IPS-18c (cell line): Measurements from ENCODE around the gene SASH1.
"Not testable (repeated sequence)": the region's sequence is repeated elsewhere in the genome, so short reads cannot be mapped to it uniquely, and the experiment has no call there.

ENCODE experiments used
- H3K4me3 ChIP-seq: 2 replicates; pipeline ENCODE4 v1.7.0; 2013; ENCODE audit warnings: low read depth, mild to moderate bottlenecking, low read length, moderate library complexity; ENCODE audit not compliant: insufficient read depth
- H3K9me3 ChIP-seq: one replicate; pipeline ENCODE4 v1.6.1; 2013; ENCODE audit warnings: mild to moderate bottlenecking, low read length, moderate library complexity; ENCODE audit not compliant: control insufficient read depth, insufficient read depth

The SASH1 gene

DNA sequence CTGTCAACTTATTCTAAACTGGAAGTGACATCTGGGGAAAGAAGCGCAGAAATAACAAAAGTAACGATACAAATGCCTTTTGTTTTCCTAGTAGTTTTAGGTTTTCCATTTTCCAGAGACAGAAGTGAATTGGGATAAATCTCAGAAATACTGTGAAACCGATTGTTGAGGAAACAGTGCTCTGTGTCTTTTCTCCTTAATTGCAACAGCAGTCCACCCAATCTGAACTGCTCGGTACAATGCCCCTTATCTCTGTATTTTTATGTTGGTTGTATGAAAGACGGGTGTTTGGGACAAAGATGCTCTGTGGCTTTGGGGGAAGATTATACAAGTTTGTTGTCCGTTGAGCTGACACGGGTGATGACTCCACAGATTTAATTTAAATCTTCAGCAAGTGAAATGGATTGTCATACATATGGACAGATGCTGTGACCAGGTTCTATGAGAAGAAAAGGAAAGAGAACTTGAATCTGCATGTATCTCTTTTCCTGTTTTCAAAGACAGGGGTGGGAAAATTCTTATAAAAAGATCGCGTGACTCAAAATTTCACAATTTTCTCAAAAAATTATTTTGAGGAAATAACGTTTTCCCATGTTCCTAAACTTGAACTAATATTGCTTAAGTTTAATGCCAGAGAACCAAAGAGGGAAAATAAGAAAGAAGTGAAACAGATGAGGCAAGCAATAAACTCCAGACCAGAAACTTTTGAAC, 41.2 kb downstream of the SASH1 start:
- Histone ChIP-seq H3K9me3 (peaks cover 4% of the 10 kb centered on the region), H3K4me3 (no peak overlapping the region)

DNA sequence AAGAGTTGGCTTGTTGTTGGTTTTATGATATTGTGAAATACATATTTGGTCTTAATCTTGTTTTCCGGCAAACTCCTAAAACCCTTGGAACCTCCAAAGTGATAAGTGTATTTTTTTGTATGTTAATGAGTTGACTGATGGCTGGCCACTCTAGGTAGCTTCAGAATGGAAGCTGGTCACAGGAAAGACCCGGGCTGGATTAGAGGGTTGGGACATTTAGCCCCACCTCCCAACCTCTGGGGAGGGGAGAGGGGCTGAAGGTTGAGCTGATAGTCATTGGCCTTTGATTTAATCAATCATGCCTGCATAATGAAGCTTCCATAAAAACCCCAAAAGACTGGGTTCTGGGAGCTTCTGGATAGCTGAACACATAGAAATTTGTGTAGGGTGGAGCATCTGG, 42.7 kb downstream of the SASH1 start:
- H3K4me3 ChIP-seq = no peak overlapping the region; the same call in 1 of the 2 replicates
- H3K9me3 ChIP-seq = no peaks in the 10 kb centered on the region

DNA sequence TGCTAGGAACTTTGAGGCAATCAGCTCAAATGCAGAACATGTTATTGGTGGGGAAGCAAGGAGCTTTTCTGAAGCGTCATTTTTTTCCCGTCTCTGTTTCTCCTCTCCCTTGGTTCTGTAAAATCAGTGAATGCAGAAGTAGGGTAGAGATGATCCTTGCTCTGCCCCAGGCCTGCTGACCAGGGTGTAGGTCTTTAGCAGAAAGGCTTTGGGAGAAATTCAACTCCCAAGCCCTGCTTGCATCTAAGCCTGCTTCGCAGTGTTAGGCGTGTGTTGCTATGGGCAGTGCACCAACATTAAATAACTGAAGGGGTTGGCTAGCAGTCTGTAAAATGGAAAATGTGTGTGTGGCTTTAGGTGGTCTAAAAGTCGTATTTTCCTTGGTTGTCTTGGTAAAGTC, 45.9 kb downstream of the SASH1 start:
- Histone ChIP-seq H3K9me3 (no peaks in the 10 kb centered on the region), H3K4me3 (no peak overlapping the region)

DNA sequence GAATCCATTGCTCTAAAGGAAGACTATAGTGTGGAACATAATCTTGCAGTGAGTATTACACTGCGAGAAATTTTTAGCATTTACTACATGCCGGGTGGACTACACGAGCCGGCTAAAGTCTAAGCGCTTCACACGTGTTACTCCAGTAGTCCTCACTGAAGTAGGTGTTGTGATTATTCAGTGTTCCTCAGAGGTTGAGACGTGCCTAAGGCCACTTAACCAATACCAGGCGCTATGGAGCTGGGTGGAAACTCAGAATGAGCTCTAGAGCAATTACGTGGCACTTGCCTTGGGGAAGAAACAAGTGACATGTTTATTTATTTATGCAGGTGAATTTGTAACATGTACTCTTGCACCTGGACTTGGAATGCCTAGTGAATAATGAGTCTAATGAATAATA, 46.4 kb downstream of the SASH1 start:
- Histone ChIP-seq H3K9me3 (no peaks in the 10 kb centered on the region), H3K4me3 (no peak overlapping the region)

DNA sequence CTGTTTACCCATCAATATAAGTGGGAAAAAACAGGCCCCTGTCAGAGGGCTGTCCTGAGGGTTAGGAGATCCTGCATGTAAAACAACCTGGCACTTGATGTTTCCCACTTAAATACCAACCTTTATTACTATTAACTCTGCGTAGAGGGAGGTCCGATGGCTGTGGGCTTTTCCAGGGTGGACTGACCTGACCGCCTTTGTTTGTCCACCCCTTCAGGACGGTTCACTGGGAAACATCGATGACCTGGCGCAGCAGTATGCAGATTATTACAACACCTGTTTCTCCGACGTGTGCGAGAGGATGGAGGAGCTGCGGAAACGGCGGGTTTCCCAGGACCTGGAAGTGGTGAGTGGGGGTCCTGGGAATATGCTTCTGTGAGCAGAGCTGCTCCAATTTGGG, 47.3 kb downstream of the SASH1 start:
- Histone ChIP-seq H3K9me3 (no peaks in the 10 kb centered on the region), H3K4me3 (no peak overlapping the region)

DNA sequence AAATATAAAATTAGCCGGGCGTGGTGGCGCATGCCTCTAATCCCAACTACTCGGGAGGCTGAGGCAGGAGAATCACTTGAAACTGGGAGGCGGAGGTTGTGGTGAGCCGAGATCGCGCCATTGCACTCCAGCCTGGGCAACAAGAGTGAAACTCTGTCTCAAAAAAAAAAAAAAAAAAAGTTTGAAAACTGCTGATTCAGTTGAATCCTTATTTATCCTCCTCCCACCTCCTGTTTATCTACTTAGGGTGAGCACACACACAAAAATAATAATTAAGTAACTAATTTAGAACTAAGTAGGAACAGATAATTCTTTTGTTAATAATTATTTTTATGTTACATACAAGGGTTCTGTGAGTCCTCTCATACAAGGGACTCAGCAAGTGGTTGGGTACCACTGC, 49.5 kb downstream of the SASH1 start:
- not testable (repeated sequence) for H3K9me3 ChIP-seq, H3K4me3 ChIP-seq

DNA sequence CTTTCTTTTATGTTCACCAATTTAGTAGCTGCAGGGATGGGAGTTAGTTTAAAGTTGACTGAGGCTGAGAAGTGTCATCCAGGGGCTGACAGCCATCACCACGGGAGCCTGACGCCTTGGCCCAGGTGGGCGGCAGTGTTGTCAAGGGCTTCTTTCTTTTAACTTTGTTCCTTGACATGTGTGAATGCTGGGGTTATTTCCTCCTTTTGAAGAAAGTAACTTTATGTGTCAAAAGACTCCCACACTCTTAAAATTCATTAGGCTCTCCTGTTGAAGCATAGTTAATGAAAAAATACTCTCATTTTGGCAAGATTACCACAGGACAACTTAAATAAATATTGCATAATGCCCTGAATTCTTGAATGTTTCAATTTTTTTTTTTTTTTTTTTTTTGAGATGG, 50.0 kb downstream of the SASH1 start:
- Histone ChIP-seq H3K4me3 (no peak overlapping the region), H3K9me3 (no peaks in the 10 kb centered on the region)

DNA sequence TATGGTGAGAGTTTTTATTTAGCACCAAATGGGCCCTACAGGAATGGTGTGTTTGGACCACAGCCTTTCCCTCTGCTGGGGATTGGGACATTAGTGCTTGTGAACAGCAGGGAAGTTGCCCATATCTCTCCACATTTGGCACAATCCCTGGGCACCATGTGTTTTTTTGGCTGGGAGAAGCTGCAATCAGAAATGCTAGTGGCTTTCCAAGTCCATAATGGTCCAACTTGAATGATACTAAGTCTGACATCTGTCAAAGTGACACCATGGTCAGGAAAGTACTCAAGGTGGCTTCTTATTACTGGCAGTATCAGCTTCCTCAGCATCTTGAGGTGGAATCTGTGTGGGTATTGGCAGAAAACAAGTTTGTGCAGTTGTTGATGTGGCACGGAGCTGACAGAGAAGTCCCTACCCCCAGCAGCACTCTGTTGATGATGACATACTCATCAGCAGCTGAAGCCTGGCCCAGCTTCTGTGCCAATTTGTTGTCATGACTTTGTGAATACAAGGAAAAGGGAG, 53.0 kb downstream of the SASH1 start:
- Histone ChIP-seq H3K4me3 (no peak overlapping the region), H3K9me3 (no peaks in the 10 kb centered on the region)

DNA sequence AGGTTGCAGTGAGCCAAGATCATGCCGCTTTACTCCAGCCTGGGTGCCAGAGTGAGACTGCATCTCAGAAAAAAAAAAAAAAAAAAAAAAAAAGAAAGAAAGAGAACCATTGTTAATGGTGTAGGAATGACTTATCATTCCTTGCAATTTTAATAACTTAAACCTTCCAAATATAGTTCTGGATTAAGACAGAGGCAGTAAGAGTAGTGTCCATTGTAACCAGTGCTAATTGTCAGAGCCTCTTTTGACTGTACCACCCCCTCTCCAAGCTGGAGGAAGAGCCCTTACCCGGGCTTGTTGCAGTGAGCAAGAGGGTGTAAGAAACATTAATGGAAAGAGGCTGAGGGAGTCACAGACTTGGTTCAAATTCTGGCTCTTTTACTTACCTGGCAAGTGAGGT, 53.8 kb downstream of the SASH1 start:
- no peak overlapping the region for H3K4me3 ChIP-seq
- no peaks in the 10 kb centered on the region for H3K9me3 ChIP-seq

DNA sequence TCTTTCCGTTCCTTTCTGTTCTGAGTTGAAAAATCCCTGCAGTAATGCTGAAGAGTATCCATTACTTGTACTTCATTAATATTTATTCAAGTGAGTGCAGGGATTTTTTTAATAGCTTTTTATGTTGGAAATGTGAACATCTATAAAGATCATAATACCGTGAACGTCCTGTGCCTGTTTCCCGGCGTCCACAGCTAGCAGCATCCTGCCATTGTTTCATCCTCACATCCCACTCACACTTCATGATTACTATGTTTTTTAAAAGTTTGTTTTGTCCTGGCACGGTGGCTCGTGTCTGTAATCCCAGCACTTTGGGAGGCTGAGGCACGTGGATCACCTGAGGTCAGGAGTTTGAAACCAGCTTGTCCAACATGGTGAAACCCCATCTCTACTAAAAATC, 54.3 kb downstream of the SASH1 start:
- H3K4me3 ChIP-seq = no peak overlapping the region

DNA sequence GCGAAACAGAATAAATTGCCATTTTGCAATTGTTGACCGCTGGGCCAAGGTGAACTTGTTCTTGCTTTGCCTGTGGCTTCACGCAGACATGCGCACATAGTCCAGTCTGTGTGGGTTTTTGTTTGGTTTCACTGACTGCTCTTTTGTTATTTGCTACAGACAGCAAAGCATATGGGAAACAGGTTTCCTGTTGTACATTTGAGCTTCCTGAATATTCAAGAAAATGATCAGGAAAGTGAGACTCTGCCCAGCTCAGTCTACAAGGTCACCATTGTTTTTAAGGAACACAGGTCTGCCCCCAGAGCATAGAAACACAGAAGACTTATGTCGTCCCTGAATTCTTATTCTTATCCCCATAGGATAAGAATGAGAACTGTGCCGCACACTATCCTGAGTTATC, 55.6 kb downstream of the SASH1 start:
- Histone ChIP-seq H3K9me3 (no peaks in the 10 kb centered on the region), H3K4me3 (no peak overlapping the region)

More for the DNA sequence above, 54.3 kb downstream of the SASH1 start:
- H3K9me3 ChIP-seq = no peaks in the 10 kb centered on the region

DNA sequence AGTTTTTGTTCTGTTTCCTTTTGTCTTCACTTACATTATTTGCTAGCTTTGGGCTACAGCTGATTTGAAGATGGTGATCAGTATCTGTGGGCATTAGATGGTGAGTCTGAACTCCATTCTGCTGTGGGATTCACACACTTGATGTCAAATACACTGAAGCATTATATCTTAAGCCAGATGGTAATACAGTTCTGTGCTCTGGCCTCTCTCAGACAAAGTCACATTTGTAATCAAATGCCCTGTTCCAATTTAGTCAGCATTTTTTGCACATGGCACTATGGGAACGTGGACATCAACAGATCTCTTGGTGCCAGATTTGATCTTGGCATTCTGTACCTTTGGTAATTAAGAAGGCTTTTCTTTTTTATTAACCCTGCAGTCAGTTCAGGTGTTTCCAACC, 56.0 kb downstream of the SASH1 start:
- no peaks in the 10 kb centered on the region for H3K9me3 ChIP-seq
- H3K4me3 ChIP-seq = no peak overlapping the region

DNA sequence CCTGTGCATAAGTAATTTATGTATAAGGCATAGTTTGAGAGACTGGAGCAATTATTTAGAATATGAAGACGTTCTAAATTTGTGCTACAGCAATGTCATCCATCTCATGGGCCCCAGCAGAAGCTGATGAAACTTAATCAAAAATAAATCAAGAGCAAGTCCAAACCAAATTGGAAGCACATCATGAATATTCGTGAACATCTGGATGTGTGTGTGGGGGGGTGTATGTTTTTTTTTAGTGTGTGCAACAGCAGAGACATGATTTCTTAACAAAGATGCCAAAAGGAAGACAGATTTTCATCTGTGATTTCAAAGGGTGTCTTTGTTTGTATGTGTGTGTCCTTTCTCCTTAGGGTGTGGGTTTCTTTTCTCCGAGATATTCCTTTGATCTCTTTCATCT, 58.9 kb downstream of the SASH1 start:
- Histone ChIP-seq H3K9me3 (peaks cover 2% of the 10 kb centered on the region), H3K4me3 (no peak overlapping the region)

DNA sequence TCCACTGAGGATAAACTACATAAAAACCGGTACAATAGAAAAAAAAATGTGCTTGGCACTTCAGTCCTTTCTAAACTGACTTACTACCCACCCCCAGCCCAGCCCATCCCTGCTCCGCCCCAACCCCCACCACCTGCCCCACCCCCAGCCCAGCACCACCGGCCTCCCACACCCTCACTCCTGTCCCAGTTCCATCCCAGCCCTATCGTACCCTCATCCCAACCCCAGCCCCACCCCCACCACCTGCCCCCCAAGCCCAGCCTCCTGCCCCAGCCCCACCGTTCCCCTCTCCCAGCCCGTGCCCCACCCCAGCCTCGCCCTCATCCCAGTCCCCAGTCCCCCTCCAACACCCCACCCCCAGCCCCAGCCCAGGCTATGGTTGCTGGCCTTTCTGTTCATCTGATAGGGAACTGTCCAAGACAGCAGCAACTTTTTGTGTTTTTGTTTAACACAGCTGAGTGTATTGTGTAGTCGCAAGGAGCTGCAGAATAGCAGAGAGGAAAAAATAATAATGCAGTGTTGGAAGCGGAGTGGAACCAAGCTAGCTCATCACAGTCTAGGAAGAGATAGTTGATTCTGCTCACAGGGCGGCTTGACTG, 61.9 kb downstream of the SASH1 start:
- H3K9me3 ChIP-seq = peaks cover 2% of the 10 kb centered on the region
- H3K4me3 ChIP-seq = no peak overlapping the region

DNA sequence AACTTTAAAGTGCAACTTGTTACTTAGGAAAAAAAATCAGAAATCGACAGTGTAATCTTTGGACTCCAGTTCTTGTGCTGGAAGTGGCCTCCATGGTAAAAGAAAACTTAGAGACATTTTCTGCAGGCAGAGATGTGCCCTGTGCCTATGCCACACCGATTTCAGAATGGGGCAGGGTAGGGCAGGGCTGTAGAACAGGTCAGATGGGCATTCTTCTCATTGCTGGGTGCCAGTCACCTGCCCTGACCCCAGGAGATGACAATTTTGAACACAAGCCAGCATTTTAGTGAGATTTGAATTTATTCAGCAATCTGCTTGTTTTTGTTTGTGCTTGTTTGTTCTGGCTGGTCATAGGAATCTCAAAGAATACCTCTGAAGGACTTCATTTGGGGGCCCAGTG, 63.3 kb downstream of the SASH1 start:
- H3K9me3 ChIP-seq = peaks cover 2% of the 10 kb centered on the region
- no peak overlapping the region for H3K4me3 ChIP-seq

DNA sequence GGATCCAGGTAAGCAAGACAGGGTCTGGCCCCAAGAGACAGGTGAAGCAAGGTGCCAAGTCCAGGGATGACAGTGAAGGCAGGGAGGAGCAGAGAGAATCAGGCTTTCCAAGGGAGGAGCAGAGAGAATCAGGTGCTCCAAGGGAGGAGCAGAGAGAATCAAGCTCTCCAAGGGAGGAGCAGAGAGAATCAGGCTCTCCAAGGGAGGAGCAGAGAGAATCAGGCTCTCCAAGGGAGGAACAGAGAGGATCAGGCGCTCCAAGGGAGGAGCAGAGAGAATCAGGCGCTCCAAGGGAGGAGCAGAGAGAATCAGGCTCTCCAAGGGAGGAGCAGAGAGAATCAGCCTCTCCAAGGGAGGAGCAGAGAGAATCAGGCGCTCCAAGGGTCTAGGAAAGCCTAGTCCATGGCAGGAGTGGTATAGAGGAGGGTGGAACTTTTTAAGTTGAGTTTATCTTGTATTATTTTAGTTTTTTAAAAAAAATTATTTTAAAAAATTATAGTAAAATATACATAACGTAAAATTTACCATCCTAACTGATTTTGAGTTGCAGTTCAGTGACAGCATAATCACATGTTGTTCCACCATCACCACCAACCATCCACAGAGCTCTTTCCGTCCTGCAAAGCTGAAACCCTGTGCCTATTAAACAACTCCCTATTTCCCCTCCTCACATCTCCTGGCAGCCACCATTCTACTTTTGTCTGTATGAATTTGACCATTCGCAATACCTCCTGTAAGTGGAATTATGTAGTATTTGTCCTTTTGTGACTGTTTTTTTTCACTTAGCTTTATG, 64.1 kb downstream of the SASH1 start:
- H3K9me3 ChIP-seq = peaks cover 2% of the 10 kb centered on the region
- no peak overlapping the region for H3K4me3 ChIP-seq

DNA sequence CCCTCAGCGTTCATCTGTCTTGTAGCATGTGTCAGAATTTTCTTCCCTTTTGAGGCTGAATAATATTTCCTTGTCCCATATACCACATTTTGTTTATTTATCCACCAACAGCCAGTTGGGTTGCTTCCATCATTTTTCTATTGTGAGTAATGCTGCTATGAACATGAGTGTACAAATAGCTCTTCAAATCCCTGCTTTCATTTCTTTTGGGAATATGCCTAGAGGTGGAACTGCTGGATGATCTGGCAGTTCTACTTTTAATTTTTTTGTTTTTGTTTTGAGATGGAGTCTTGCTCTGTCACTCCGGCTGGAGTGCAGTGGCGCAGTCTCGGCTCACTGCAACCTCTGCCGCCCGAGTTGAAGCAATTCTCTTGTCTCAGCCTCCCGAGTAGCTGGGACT, 64.7 kb downstream of the SASH1 start:
- H3K4me3 ChIP-seq = no peak overlapping the region
- peaks cover 2% of the 10 kb centered on the region for H3K9me3 ChIP-seq
